MM.1S (cell line): Measurements from ENCODE around the gene RASSF4.
A peak's percentile ranks its signal among the peaks of the same experiment; 100 is the strongest.

Experiments
- DNase-seq: peaks from one replicate; pipeline ENCODE4 v3.0.0-alpha.2; 2015
- H2AFZ ChIP-seq: fragments of 300-600 bp; sonication (generic); 2 replicates; pipeline ENCODE4 v1.6.0; 2016; ENCODE audit warnings: antibody characterized with exemption, low read length
- H3F3A ChIP-seq: fragments of 300-600 bp; sonication (generic); 2 replicates; pipeline ENCODE4 v1.6.1; 2016; ENCODE audit warnings: mild to moderate bottlenecking, antibody characterized with exemption, low read length, moderate library complexity, mixed read lengths; ENCODE audit not compliant: insufficient read depth
- H3K27ac ChIP-seq: fragments of 300-600 bp; sonication (generic); 2 replicates; pipeline ENCODE4 v1.5.1; 2016; ENCODE audit warnings: mild to moderate bottlenecking, low read length
- H3K27me3 ChIP-seq: fragments of 300-600 bp; sonication (generic); replicated peaks from 2 replicates; pipeline ENCODE4 v1.6.0; 2016; ENCODE audit warnings: low read length; ENCODE audit not compliant: insufficient read depth
- H3K36me3 ChIP-seq: fragments of 300-600 bp; sonication (generic); replicated peaks from 2 replicates; pipeline ENCODE4 v1.6.1; 2016; ENCODE audit warnings: mild to moderate bottlenecking, low read length, mixed read lengths; ENCODE audit not compliant: insufficient read depth
- H3K4me1 ChIP-seq: fragments of 300-600 bp; sonication (generic); 2 replicates; pipeline ENCODE4 v1.6.1; 2016; ENCODE audit warnings: low read length, mixed read lengths
- H3K4me2 ChIP-seq: fragments of 300-600 bp; sonication (generic); 2 replicates; pipeline ENCODE4 v1.6.0; 2016; ENCODE audit warnings: low read depth, low read length
- H3K4me3 ChIP-seq: fragments of 300-600 bp; sonication (generic); 2 replicates; pipeline ENCODE4 v1.5.1; 2016; ENCODE audit warnings: low read length, mixed read lengths
- H3K79me2 ChIP-seq: fragments of 300-600 bp; sonication (generic); 2 replicates; pipeline ENCODE4 v1.6.1; 2016; ENCODE audit warnings: mixed run types, low read length, mixed read lengths
- H3K9ac ChIP-seq: fragments of 300-600 bp; sonication (generic); 2 replicates; pipeline ENCODE4 v1.6.1; 2016; ENCODE audit warnings: low read length, mixed read lengths
- H3K9me2 ChIP-seq: fragments of 300-600 bp; sonication (generic); replicated peaks from 2 replicates; pipeline ENCODE4 v1.6.1; 2016; ENCODE audit warnings: mild to moderate bottlenecking, low read length, mixed read lengths; ENCODE audit not compliant: insufficient read depth
- H3K9me3 ChIP-seq: fragments of 300-600 bp; sonication (generic); replicated peaks from 2 replicates; pipeline ENCODE4 v1.6.1; 2016; ENCODE audit warnings: mild to moderate bottlenecking, low read length, mixed read lengths; ENCODE audit not compliant: insufficient read depth
- H4K20me1 ChIP-seq: fragments of 300-600 bp; sonication (generic); 2 replicates; pipeline ENCODE4 v1.6.1; 2016; ENCODE audit warnings: mild to moderate bottlenecking, low read length, moderate library complexity, mixed read lengths; ENCODE audit not compliant: insufficient read depth
- EZH2 ChIP-seq: fragments of 300-600 bp; sonication (generic); optimal IDR thresholded peaks from 2 replicates; pipeline ENCODE3; 2017; ENCODE audit warnings: low read depth, mild to moderate bottlenecking, antibody characterized with exemption, low read length, mixed read lengths
- EZH2phosphoT487 ChIP-seq: fragments of 300-600 bp; sonication (generic); IDR thresholded peaks from 2 replicates; pipeline ENCODE4 v1.6.1; 2018; ENCODE audit warnings: antibody characterized with exemption, low read length
- TF ChIP-seq, protein P1 (sequence below): fragments of 300-600 bp; sonication (generic); IDR thresholded peaks from 2 replicates; pipeline ENCODE4 v1.5.1; 2016; ENCODE audit warnings: antibody characterized with exemption, low read length, mixed read lengths

RASSF4 gene

DNA sequence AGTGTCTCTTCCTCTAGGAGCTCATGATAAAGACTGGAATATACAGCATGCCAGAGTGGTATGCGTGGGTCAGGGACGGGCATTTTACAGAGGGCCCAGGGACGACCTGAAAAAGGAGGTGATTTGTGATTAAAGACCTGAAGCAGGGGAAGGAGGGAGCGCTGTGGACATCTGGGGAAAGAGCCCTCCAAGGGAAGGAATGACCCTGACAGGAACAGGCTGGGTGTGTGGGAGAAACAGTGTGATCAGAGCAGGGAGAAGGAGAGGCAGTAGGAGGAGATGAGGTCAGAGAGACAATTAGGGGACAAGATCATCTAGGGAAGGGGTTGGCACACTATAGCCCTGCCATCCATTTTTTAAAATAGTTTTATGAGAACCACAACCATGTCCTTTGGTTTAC lies 3.4 kb upstream of the RASSF4 start:
- no peaks in the 10 kb centered on the region for H3K27me3 ChIP-seq
- no peak overlapping the region for H3K27ac ChIP-seq
- peaks cover 33% of the 10 kb centered on the region for H3K79me2 ChIP-seq
- no peak overlapping the region for H2AFZ ChIP-seq
- no peak overlapping the region for H3K4me2 ChIP-seq
- H4K20me1 ChIP-seq = no peaks in the 10 kb centered on the region
- H3K9me2 ChIP-seq = no peaks in the 10 kb centered on the region
- H3K4me3 ChIP-seq = no peak overlapping the region
- H3K4me1 ChIP-seq = peaks cover 12% of the 10 kb centered on the region; the same call in 1 of the 2 replicates
- H3K9ac ChIP-seq = no peak overlapping the region
- no peaks in the 10 kb centered on the region for H3K36me3 ChIP-seq
- peaks cover 20% of the 10 kb centered on the region for H3F3A ChIP-seq
- TF ChIP-seq EZH2phosphoT487 (no peak), EZH2 (no peak)
- TF ChIP-seq, protein P1, sequence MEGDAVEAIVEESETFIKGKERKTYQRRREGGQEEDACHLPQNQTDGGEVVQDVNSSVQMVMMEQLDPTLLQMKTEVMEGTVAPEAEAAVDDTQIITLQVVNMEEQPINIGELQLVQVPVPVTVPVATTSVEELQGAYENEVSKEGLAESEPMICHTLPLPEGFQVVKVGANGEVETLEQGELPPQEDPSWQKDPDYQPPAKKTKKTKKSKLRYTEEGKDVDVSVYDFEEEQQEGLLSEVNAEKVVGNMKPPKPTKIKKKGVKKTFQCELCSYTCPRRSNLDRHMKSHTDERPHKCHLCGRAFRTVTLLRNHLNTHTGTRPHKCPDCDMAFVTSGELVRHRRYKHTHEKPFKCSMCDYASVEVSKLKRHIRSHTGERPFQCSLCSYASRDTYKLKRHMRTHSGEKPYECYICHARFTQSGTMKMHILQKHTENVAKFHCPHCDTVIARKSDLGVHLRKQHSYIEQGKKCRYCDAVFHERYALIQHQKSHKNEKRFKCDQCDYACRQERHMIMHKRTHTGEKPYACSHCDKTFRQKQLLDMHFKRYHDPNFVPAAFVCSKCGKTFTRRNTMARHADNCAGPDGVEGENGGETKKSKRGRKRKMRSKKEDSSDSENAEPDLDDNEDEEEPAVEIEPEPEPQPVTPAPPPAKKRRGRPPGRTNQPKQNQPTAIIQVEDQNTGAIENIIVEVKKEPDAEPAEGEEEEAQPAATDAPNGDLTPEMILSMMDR = no peak
- DNase-seq = no peak
- H3K9me3 ChIP-seq = no peaks in the 10 kb centered on the region

DNA sequence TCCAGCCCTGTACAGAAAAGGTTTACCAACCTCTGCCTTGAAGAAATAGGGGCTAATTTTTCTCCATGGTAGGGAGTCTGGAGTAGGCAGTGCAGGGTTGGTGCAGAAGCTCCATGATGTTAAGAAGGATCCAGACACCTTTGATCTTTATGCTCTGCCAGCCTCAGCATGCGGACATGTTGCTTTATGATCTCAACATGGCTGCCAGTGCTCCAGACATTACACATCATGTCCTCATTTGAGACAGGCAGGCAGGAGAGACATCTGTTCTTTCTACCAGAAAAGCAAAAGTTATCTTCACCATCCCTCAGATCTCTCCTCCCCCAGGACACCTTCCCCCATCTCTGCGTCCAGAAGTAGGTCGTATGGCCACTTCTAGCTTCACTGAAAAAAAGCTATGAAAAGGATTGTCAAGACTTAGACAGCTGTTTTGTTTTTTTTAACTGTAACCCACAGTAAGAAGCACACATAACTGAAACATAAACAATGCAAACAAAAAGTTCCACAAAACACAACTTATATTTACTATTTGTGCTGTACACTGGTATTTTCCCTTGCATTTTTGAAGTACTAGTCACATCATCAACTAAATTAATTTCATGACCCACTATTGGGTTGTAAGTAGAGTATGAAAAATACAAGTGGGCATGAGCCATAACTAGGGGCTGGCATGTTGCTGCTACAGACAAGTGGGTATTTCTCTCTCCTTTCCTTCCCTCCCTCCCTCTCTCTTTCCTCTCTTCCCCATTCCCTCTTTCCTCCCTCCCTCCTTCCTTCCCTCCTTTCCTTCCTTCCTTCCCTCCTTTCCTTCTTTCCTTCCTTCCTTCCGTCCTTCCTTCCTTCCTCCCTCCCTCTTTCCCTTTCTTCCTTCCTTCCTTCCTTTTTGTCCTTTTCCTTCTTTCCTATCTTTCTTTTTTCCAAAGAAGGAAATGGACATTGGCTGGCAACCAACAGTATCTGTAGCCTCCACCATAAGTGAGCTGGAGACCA lies 2.6 kb upstream of the RASSF4 start:
- Histone ChIP-seq H3K27me3 (no peaks in the 10 kb centered on the region), H3F3A (peaks cover 28% of the 10 kb centered on the region), H3K9me2 (no peaks in the 10 kb centered on the region), H3K27ac (no peak overlapping the region), H3K4me2 (no peak overlapping the region), H3K9me3 (no peaks in the 10 kb centered on the region), H4K20me1 (no peaks in the 10 kb centered on the region), H3K9ac (no peak overlapping the region), H3K4me1 (peaks cover 20% of the 10 kb centered on the region), H3K36me3 (no peaks in the 10 kb centered on the region), H3K4me3 (no peak overlapping the region), H2AFZ (no peak overlapping the region), H3K79me2 (peaks cover 41% of the 10 kb centered on the region)
- TF ChIP-seq, protein P1 = no peak
- DNase-seq = no peak

DNA sequence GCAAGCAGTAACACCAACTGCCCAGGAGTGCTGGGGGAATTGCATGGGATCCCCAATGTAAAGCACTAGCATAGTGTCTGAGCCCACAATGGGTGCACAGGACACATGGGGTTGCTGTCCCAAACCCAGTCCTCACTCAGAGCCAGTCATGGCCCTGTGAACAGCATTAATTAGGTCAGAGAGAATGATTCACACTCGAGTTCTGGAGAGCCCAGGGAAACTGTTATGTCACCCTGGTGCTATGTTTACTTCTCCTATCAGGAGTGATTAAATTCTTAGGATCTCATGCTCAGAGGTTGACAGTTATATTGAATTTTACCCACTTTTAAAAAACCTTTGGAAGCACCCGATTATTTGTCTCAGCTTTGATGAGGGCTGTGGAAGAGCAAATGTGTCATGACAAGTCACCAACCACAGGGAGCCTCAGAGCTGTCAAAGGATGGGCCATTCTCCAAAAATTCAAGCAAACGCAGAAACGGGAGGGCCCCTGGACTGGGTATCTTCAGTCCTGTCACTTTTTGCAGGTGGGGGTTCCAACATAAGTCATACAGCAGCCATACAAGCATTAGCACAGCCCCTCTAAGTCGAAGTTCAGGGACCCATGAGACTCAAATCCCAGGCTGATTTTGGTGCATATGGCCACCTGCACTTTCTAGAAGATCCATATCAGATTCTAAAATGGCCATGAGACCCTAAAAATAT lies 1.3 kb upstream of the RASSF4 start:
- no peaks in the 10 kb centered on the region for H3K9me2 ChIP-seq
- peaks cover 39% of the 10 kb centered on the region for H3F3A ChIP-seq
- no peaks in the 10 kb centered on the region for H3K36me3 ChIP-seq
- H3K27ac ChIP-seq = no peak overlapping the region
- TF ChIP-seq, protein P1 = no peak
- TF ChIP-seq EZH2phosphoT487 (no peak), EZH2 (no peak)
- H3K9me3 ChIP-seq = no peaks in the 10 kb centered on the region
- H3K27me3 ChIP-seq = no peaks in the 10 kb centered on the region
- H3K4me2 ChIP-seq = peak overlapping the region; percentile 94
- no peak for DNase-seq
- H3K4me3 ChIP-seq = peak overlapping the region; percentile 83
- H3K9ac ChIP-seq = peak overlapping the region; percentile 70; the same call in 1 of the 2 replicates
- no peak overlapping the region for H2AFZ ChIP-seq
- peaks cover 31% of the 10 kb centered on the region for H3K4me1 ChIP-seq
- no peaks in the 10 kb centered on the region for H4K20me1 ChIP-seq
- H3K79me2 ChIP-seq = peaks cover 52% of the 10 kb centered on the region
